Epithelial cell of esophagus (primary cell): Measurements from ENCODE around the gene SLAMF6.

Experiments used
- DNase-seq: peaks from one replicate; pipeline ENCODE4 v3.0.0; 2010; ENCODE audit warnings: low read depth
- H3K4me3 ChIP-seq: 2 replicates; pipeline ENCODE4 v1.5.1; 2011; ENCODE audit warnings: mild to moderate bottlenecking, low read length, control low read depth
- CTCF ChIP-seq: IDR thresholded peaks from 2 replicates; pipeline ENCODE4 v1.5.1; 2011; ENCODE audit warnings: low read depth, mild to moderate bottlenecking, low read length, control low read depth, inconsistent platforms; ENCODE audit not compliant: insufficient read depth; ENCODE audit errors: missing control alignments

SLAMF6 gene

GRCh38 chr1:160471253-160471652 lies 51.8 kb downstream of the SLAMF6 start:
- H3K4me3 ChIP-seq: no peak overlapping the region
- DNase-seq: no peak
- TF ChIP-seq CTCF: no peak

- no peak for DNase-seq
- no peak for TF ChIP-seq CTCF
Measured at GRCh38 chr1:160467576-160467975, 55.5 kb downstream of the SLAMF6 start.

GRCh38 chr1:160466961-160467360 lies 56.1 kb downstream of the SLAMF6 start:
- no peak overlapping the region for H3K4me3 ChIP-seq
- TF ChIP-seq CTCF: no peak
- DNase-seq: no peak

More at GRCh38 chr1:160467576-160467975, 55.5 kb downstream of the SLAMF6 start:
- H3K4me3 ChIP-seq: no peak overlapping the region

GRCh38 chr1:160465123-160465522 lies 57.9 kb downstream of the SLAMF6 start:
- no peak for DNase-seq
- H3K4me3 ChIP-seq: no peak overlapping the region
- TF ChIP-seq CTCF: no peak

- H3K4me3 ChIP-seq: no peak overlapping the region
- DNase-seq: no peak
- TF ChIP-seq CTCF: no peak
Measured at GRCh38 chr1:160460683-160461287, 62.3 kb downstream of the SLAMF6 start.

GRCh38 chr1:160460214-160460642 lies 62.8 kb downstream of the SLAMF6 start:
- H3K4me3 ChIP-seq: no peak overlapping the region
- TF ChIP-seq CTCF: no peak
- no peak for DNase-seq

GRCh38 chr1:160459687-160460086 lies 63.4 kb downstream of the SLAMF6 start:
- TF ChIP-seq CTCF: no peak
- H3K4me3 ChIP-seq: no peak overlapping the region
- DNase-seq: no peak
